Psoas muscle (tissue), 7 donors: Measurements from ENCODE around the gene PIK3CG. TPM values are rescaled to one million over a fixed set of nuclear protein-coding genes. Genes with fewer than 3 reads are reported as not detected.

Experiments
- polyA plus RNA-seq, 3 donors: library from polyadenylated mRNA; stranded (reverse); fragments of 200-250 nt; gene quantifications; one replicate each; pipeline ENCODE4 v1.2.3, GENCODE V29; 2013
- total RNA-seq, 4 donors: library from RNA; stranded (reverse); fragmentation: NEBNext Ultra II Directional in 2 of 4; extraction: Animal tissue kit (Norgen Biotek cat#: 25700) in 2 of 4; gene quantifications; one replicate each; pipeline versions ENCODE4 v1.2.1 to v1.2.4, GENCODE V29; 2021 to 2023
- donor health status: healthy with polysubstance abuse.
- donor health status: DM: no; HTN: no; CAD: no; lungs with moderate emphysema.
- donor health status: Bipolar disorder and iron deficiency.
- donor health status: healthy.
- donor health status: DM: no; HTN: no; CAD: no.
- donor health status: DM: no; HTN: no; CAD: no.
- donor health status: DM: yes; HTN: yes; CAD: no.

Gene PIK3CG
- total and polyA plus RNA-seq, 7 donors: 0.13 to 1.6 (median 0.74) TPM

Other genes starting within 250 kb of the PIK3CG start
- gene CCDC71L, start 204.1 kb upstream of the PIK3CG start, total RNA-seq: 10 to 100 TPM in 1 of 4 donors, 1 to 10 TPM in 3; 4.2 to 12.4 (median 6.8) TPM
- 1 to 10 TPM; 2.8 to 7.9 (median 4.5) TPM for gene CCDC71L, start 204.1 kb upstream of the PIK3CG start, polyA plus RNA-seq
- 1 to 10 TPM; 1.3 to 2.5 (median 1.7) TPM for gene PRKAR2B, start 179.4 kb downstream of the PIK3CG start, total RNA-seq
- 1 to 10 TPM; 1.4 to 3.5 (median 1.7) TPM for gene PRKAR2B, start 179.4 kb downstream of the PIK3CG start, polyA plus RNA-seq